Mesenchymal stem cell (in vitro differentiated cells and primary cell): Measurements from ENCODE around the gene KTN1.

Experiments used
- DNase-seq: peaks from one replicate; pipeline ENCODE4 v3.0.0-alpha.2; 2013
- H2AFZ ChIP-seq: one replicate; pipeline ENCODE4 v1.6.1; 2013; ENCODE audit warnings: low read depth, mild to moderate bottlenecking, control low read depth, inconsistent platforms, low read length, moderate library complexity
- H2AK5ac ChIP-seq: 2 replicates; pipeline ENCODE4 v1.6.1; 2013; ENCODE audit warnings: low read length, moderate library complexity, mild to moderate bottlenecking, inconsistent platforms; ENCODE audit not compliant: severe bottlenecking
- H2BK120ac ChIP-seq: one replicate; pipeline ENCODE4 v1.6.1; 2013; ENCODE audit warnings: low read depth, mild to moderate bottlenecking, inconsistent platforms, low read length, moderate library complexity
- H2BK12ac ChIP-seq, 2 experiments: one replicate each; pipeline ENCODE4 v1.6.1; 2013; ENCODE audit warnings: inconsistent platforms in 2 of 2, low read length in 2 of 2, mild to moderate bottlenecking in 2 of 2, moderate library complexity in 2 of 2, control low read depth in 1 of 2
- H2BK15ac ChIP-seq: one replicate; pipeline ENCODE4 v1.6.1; 2013; ENCODE audit warnings: mild to moderate bottlenecking, low read depth, inconsistent platforms; ENCODE audit not compliant: poor library complexity, severe bottlenecking
- H2BK5ac ChIP-seq: 2 replicates; pipeline ENCODE4 v1.6.1; 2013; ENCODE audit warnings: low read depth, mild to moderate bottlenecking, low read length, control low read depth, inconsistent platforms; ENCODE audit not compliant: poor library complexity, severe bottlenecking
- H3K14ac ChIP-seq, 2 experiments: one replicate each; pipeline ENCODE4 v1.6.1; 2013; ENCODE audit warnings: inconsistent platforms in 2 of 2, low read length in 2 of 2, control low read depth in 1 of 2, mild to moderate bottlenecking in 1 of 2, moderate library complexity in 1 of 2
- H3K18ac ChIP-seq, 2 experiments: one replicate each; pipeline ENCODE4 v1.6.1; 2013; ENCODE audit warnings: inconsistent platforms in 2 of 2, low read length in 2 of 2, control low read depth in 1 of 2, low read depth in 1 of 2, mild to moderate bottlenecking in 1 of 2
- H3K23ac ChIP-seq, 2 experiments: one replicate each; pipeline ENCODE4 v1.6.1; 2013; ENCODE audit warnings: inconsistent platforms in 2 of 2, low read length in 2 of 2, mild to moderate bottlenecking in 2 of 2, moderate library complexity in 2 of 2, control low read depth in 1 of 2
- H3K27ac ChIP-seq: 2 replicates; pipeline ENCODE4 v1.5.1; 2013; ENCODE audit warnings: mild to moderate bottlenecking, moderate library complexity, low read length, control low read depth, inconsistent platforms; ENCODE audit not compliant: poor library complexity, severe bottlenecking
- H3K27me3 ChIP-seq, 2 experiments: 2 replicates each; pipeline versions ENCODE4 v1.6.1 to v1.7.0; 2013; ENCODE audit warnings: low read length in 2 of 2, mild to moderate bottlenecking in 2 of 2, moderate library complexity in 2 of 2, control low read depth in 1 of 2, inconsistent platforms in 1 of 2; ENCODE audit not compliant: control insufficient read depth in 1 of 2, insufficient read depth in 1 of 2
- H3K36me3 ChIP-seq, 2 experiments: 2 replicates each; pipeline versions ENCODE4 v1.6.1 to v1.7.0; 2013; ENCODE audit warnings: low read length in 2 of 2, control low read depth in 1 of 2, inconsistent platforms in 1 of 2, low read depth in 1 of 2, mild to moderate bottlenecking in 1 of 2; ENCODE audit not compliant: insufficient read depth in 2 of 2, control insufficient read depth in 1 of 2
- H3K4ac ChIP-seq, 2 experiments: one replicate each; pipeline ENCODE4 v1.6.1; 2013; ENCODE audit warnings: inconsistent platforms in 2 of 2, low read length in 2 of 2, mild to moderate bottlenecking in 2 of 2, moderate library complexity in 2 of 2, control low read depth in 1 of 2, low read depth in 1 of 2
- H3K4me1 ChIP-seq: 2 replicates; pipeline ENCODE4 v1.6.1; 2013; ENCODE audit warnings: low read depth, low read length, control low read depth; ENCODE audit not compliant: control insufficient read depth, insufficient read depth
- H3K4me2 ChIP-seq: 2 replicates; pipeline ENCODE4 v1.6.1; 2013; ENCODE audit warnings: low read length, mild to moderate bottlenecking, inconsistent platforms; ENCODE audit not compliant: poor library complexity, severe bottlenecking
- H3K4me3 ChIP-seq, 2 experiments: 2 replicates each; pipeline versions ENCODE4 v1.5.1 to v1.7.0; 2013; ENCODE audit warnings: low read length in 2 of 2, mild to moderate bottlenecking in 2 of 2, control low read depth in 1 of 2, low read depth in 1 of 2; ENCODE audit not compliant: insufficient read depth in 1 of 2
- H3K79me1 ChIP-seq: replicated peaks from 2 replicates; pipeline ENCODE4 v1.6.1; 2013; ENCODE audit warnings: mild to moderate bottlenecking, control low read depth, low read length, inconsistent platforms; ENCODE audit not compliant: poor library complexity, severe bottlenecking
- H3K9ac ChIP-seq: 2 replicates; pipeline ENCODE4 v1.7.0; 2013; ENCODE audit warnings: mild to moderate bottlenecking, low read length, moderate library complexity
- H3K9me3 ChIP-seq: 2 replicates; pipeline ENCODE4 v1.7.0; 2013; ENCODE audit warnings: mild to moderate bottlenecking, low read length; ENCODE audit not compliant: control insufficient read depth
- H4K8ac ChIP-seq: one replicate; pipeline ENCODE4 v1.6.1; 2013; ENCODE audit warnings: inconsistent platforms, mild to moderate bottlenecking, low read length, moderate library complexity
- H4K91ac ChIP-seq: one replicate; pipeline ENCODE4 v1.6.1; 2013; ENCODE audit warnings: mild to moderate bottlenecking, low read length, inconsistent platforms
- WGBS: methylation state at CpG from one replicate; pipeline ENCODE4 v1.1.7; 2013; ENCODE audit warnings: mixed read lengths; 5-methylcytosine and 5-hydroxymethylcytosine counted together

KTN1 gene

DNA sequence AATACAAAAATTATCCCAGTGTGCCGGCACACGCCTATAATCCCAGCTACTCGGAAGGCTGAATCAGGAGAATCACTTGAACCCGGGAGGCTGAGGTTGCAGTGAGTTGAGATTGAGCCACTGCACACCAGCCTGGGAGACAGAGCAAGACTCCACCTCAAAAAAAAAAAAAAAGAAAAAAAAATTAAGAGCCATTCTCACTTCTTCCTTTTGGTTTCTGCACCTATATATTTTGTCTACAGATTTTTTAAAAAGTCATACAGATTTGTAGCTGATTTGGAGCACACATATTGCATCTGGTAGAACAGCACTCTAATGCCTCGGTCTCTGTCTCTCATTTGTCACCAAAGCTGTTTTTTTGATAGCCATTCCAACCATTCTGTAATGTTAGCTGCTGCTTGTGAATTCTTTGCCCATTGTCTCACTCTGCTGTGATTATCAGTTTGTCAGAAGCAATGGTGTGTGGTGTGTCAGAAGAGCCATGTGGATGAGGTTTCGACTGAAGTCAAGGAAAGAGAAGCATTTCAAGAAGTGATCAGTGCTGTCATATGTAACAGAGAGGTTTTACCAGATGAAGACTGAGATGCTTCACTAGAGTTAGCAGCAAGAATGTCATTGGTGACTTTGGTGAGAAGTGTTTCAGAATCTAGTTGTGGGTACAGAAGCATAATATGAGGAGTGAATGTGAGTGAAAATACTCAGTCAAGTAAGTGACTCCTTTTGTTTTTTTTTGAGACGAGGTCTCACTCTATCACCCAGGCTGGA lies 8.7 kb upstream of the KTN1 start:
- H3K27ac ChIP-seq, result no peak overlapping the region
- no peak overlapping the region for H3K18ac ChIP-seq
- H2BK5ac ChIP-seq, result no peak overlapping the region
- no peak overlapping the region for H2AFZ ChIP-seq
- no peaks in the 10 kb centered on the region for H3K9me3 ChIP-seq
- no peak overlapping the region for H3K4me3 ChIP-seq
- H2BK15ac ChIP-seq, result no peak overlapping the region
- H3K4me1 ChIP-seq, result no peaks in the 10 kb centered on the region
- H2AK5ac ChIP-seq, result no peak overlapping the region
- no peak for DNase-seq
- H4K8ac ChIP-seq, result no peak overlapping the region
- H3K9ac ChIP-seq, result no peak overlapping the region
- no peaks in the 10 kb centered on the region for H3K79me1 ChIP-seq
- no peaks in the 10 kb centered on the region for H3K27me3 ChIP-seq
- H3K4ac ChIP-seq, result no peak overlapping the region
- peaks cover 0 to 29% of the 10 kb centered on the region in 2 experiments for H3K36me3 ChIP-seq
- no peak overlapping the region for H4K91ac ChIP-seq
- 96% methylated on average over 7 of the region's 7 CpGs for WGBS
- H2BK120ac ChIP-seq, result no peak overlapping the region
- no peak overlapping the region for H3K4me2 ChIP-seq
- H2BK12ac ChIP-seq, result no peak overlapping the region
- H3K23ac ChIP-seq, result no peak overlapping the region
- H3K14ac ChIP-seq, result no peak overlapping the region

DNA sequence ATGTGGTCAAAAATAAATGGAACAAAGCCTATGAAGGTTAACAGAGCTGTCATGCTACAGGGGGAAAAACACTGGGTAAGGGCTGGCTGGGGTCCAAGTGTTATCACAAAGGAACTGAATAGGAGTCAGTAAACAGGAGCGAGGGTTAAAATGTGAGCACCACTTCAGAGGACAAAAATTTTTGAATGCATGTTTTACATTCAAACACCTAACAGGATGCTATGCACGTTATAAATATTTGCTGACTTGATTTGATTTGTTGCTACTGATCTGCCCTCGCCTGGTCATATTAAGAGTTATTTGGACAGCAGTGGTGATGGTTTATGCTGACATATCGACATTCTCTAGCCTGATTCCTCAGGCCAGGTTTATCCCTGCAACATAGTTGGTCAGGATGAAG lies 7.4 kb upstream of the KTN1 start:
- Histone ChIP-seq H3K14ac (no peak overlapping the region), H3K9ac (no peak overlapping the region), H3K4me3 (no peak overlapping the region)

DNA sequence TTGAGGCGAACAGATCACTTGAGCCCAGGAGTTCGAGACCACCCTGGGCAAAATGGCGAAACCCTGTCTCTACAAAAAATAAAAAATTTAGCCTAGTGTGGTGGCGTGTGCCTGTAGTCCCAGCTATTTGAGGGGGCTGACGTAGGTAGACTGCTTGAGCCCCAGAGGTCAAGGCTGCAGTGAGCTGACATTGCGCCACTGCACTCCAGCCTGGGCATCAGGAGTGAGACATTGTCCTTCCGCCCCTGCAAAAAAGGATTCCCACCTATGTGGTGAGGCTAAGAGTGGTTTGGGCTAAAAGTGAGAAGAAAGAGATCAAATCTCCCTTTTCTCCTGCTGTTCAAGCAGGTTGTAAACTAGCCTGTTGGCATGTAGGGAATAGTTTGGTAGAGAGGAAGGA lies 5.0 kb upstream of the KTN1 start:
- no peak overlapping the region for H3K23ac ChIP-seq
- H3K4me2 ChIP-seq, result no peak overlapping the region
- H2BK5ac ChIP-seq, result no peak overlapping the region
- H3K36me3 ChIP-seq, result peaks cover 0 to 42% of the 10 kb centered on the region in 2 experiments
- H3K4me3 ChIP-seq, result no peak overlapping the region
- no peak overlapping the region for H2AFZ ChIP-seq
- no peaks in the 10 kb centered on the region for H3K27me3 ChIP-seq
- H3K14ac ChIP-seq, result no peak overlapping the region
- H2BK15ac ChIP-seq, result no peak overlapping the region
- no peak overlapping the region for H2BK120ac ChIP-seq
- WGBS, result 93% methylated on average over 4 of the region's 7 CpGs
- no peaks in the 10 kb centered on the region for H3K9me3 ChIP-seq
- no peak overlapping the region for H3K4ac ChIP-seq
- DNase-seq, result no peak
- H2BK12ac ChIP-seq, result no peak overlapping the region
- peaks cover 3% of the 10 kb centered on the region for H3K79me1 ChIP-seq
- no peak overlapping the region for H4K91ac ChIP-seq
- H2AK5ac ChIP-seq, result no peak overlapping the region
- no peaks in the 10 kb centered on the region for H3K4me1 ChIP-seq
- no peak overlapping the region for H3K27ac ChIP-seq
- no peak overlapping the region for H3K9ac ChIP-seq
- H4K8ac ChIP-seq, result no peak overlapping the region
- H3K18ac ChIP-seq, result no peak overlapping the region

More for the DNA sequence above, 7.4 kb upstream of the KTN1 start:
- H3K36me3 ChIP-seq, result peaks cover 0 to 42% of the 10 kb centered on the region in 2 experiments
- H3K4me2 ChIP-seq, result no peak overlapping the region
- WGBS, result 90% methylated on average over 4 of the region's 4 CpGs
- no peak for DNase-seq
- no peak overlapping the region for H3K18ac ChIP-seq
- no peak overlapping the region for H4K8ac ChIP-seq
- H3K23ac ChIP-seq, result no peak overlapping the region
- no peak overlapping the region for H2AK5ac ChIP-seq
- no peak overlapping the region for H2BK15ac ChIP-seq
- H3K27me3 ChIP-seq, result no peaks in the 10 kb centered on the region
- no peaks in the 10 kb centered on the region for H3K9me3 ChIP-seq
- no peak overlapping the region for H2AFZ ChIP-seq
- no peaks in the 10 kb centered on the region for H3K79me1 ChIP-seq
- H3K4me1 ChIP-seq, result no peaks in the 10 kb centered on the region
- no peak overlapping the region for H2BK5ac ChIP-seq
- H2BK120ac ChIP-seq, result no peak overlapping the region
- no peak overlapping the region for H2BK12ac ChIP-seq
- no peak overlapping the region for H3K4ac ChIP-seq
- H3K27ac ChIP-seq, result no peak overlapping the region
- no peak overlapping the region for H4K91ac ChIP-seq

DNA sequence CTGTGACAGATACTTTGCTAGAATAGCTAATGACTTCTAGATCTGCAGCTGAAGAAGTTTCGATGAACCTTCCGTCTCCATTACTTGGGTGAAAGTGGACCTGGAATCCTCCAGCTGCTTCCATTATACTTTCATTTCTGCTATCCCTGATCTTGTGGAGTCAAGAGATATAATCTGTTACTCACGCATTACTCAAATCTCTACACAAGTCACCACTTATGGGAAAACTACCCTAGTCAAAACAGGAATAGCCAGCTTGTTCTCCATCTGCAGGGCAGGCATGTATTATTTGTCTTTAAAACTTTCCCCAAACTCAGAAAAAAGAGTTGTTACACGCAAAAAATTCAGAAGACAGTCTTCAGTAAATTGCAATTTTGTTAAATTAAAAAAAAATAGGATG lies 2.8 kb upstream of the KTN1 start:
- Histone ChIP-seq H3K27ac (no peak overlapping the region), H2BK5ac (no peak overlapping the region), H3K4ac (no peak overlapping the region), H2BK120ac (no peak overlapping the region), H3K18ac (no peak overlapping the region), H2AFZ (no peak overlapping the region), H3K9ac (no peak overlapping the region), H3K23ac (no peak overlapping the region), H3K4me1 (no peaks in the 10 kb centered on the region), H2AK5ac (no peak overlapping the region), H3K9me3 (no peaks in the 10 kb centered on the region), H4K91ac (no peak overlapping the region), H4K8ac (no peak overlapping the region), H3K27me3 (no peaks in the 10 kb centered on the region), H3K14ac (no peak overlapping the region), H2BK15ac (no peak overlapping the region), H3K36me3 (peaks cover 0 to 31% of the 10 kb centered on the region in 2 experiments), H3K4me3 (no peak overlapping the region), H2BK12ac (no peak overlapping the region), H3K4me2 (no peak overlapping the region), H3K79me1 (peaks cover 3% of the 10 kb centered on the region)
- WGBS, result 96% methylated on average over 3 of the region's 4 CpGs
- DNase-seq, result no peak
